HEK293 (cell line): Measurements from ENCODE around the gene ARFGAP1.

Source experiments
- EGR2 ChIP-seq: fragments of 450-650 bp; formaldehyde crosslinking; IDR thresholded peaks from 2 replicates; pipeline ENCODE4 v1.5.1; 2016; ENCODE audit warnings: low read depth, missing biosample characterization, missing genetic modification characterization
- MZF1 ChIP-seq: fragments of 450-650 bp; formaldehyde crosslinking; IDR thresholded peaks from 2 replicates; pipeline ENCODE4 v1.5.1; 2017; ENCODE audit warnings: missing biosample characterization, missing genetic modification characterization, borderline replicate concordance
- PBX3 ChIP-seq: sonication (generic); formaldehyde crosslinking; IDR thresholded peaks from 2 replicates; pipeline ENCODE4 v1.8.1; 2022; ENCODE audit warnings: mild to moderate bottlenecking, moderate library complexity, missing genetic modification reagents
- REPIN1 ChIP-seq: fragments of 450-650 bp; formaldehyde crosslinking; IDR thresholded peaks from 2 replicates; pipeline ENCODE4 v1.5.1; 2017; ENCODE audit warnings: missing biosample characterization, missing genetic modification characterization, low read depth
- REST ChIP-seq: fragments of 450-650 bp; formaldehyde crosslinking; IDR thresholded peaks from 2 replicates; pipeline ENCODE4 v1.5.1; 2016; ENCODE audit warnings: missing biosample characterization, missing genetic modification characterization
- SALL2 ChIP-seq: fragments of 450-650 bp; formaldehyde crosslinking; IDR thresholded peaks from 2 replicates; pipeline ENCODE4 v1.5.0; 2017; ENCODE audit warnings: missing biosample characterization, mild to moderate bottlenecking, missing genetic modification characterization, borderline replicate concordance
- SCRT2 ChIP-seq: fragments of 450-650 bp; formaldehyde crosslinking; IDR thresholded peaks from 2 replicates; pipeline ENCODE4 v1.5.1; 2016; ENCODE audit warnings: missing biosample characterization, missing genetic modification characterization
- ZBTB17 ChIP-seq: fragments of 450-650 bp; formaldehyde crosslinking; IDR thresholded peaks from 2 replicates; pipeline ENCODE4 v1.5.1; 2016; ENCODE audit warnings: missing biosample characterization, missing genetic modification characterization
- ZIC2 ChIP-seq: fragments of 450-650 bp; formaldehyde crosslinking; IDR thresholded peaks from 2 replicates; pipeline ENCODE4 v1.5.1; 2016; ENCODE audit warnings: missing biosample characterization, missing genetic modification characterization
- ZNF214 ChIP-seq: fragments of 450-650 bp; formaldehyde crosslinking; IDR thresholded peaks from 2 replicates; pipeline ENCODE4 v1.5.1; 2017; ENCODE audit warnings: missing biosample characterization, mild to moderate bottlenecking, missing genetic modification characterization, borderline replicate concordance
- ZNF223 ChIP-seq: fragments of 450-650 bp; formaldehyde crosslinking; IDR thresholded peaks from 2 replicates; pipeline ENCODE4 v1.5.1; 2016; ENCODE audit warnings: missing biosample characterization, missing genetic modification characterization
- ZNF239 ChIP-seq: fragments of 450-650 bp; formaldehyde crosslinking; IDR thresholded peaks from 2 replicates; pipeline ENCODE4 v1.5.1; 2016; ENCODE audit warnings: missing biosample characterization, missing genetic modification characterization
- ZNF26 ChIP-seq: fragments of 450-650 bp; formaldehyde crosslinking; IDR thresholded peaks from 2 replicates; pipeline ENCODE4 v1.5.1; 2016; ENCODE audit warnings: missing biosample characterization, missing genetic modification characterization
- ZNF280C ChIP-seq: fragments of 450-650 bp; formaldehyde crosslinking; IDR thresholded peaks from 2 replicates; pipeline ENCODE4 v1.5.1; 2016; ENCODE audit warnings: missing biosample characterization, missing genetic modification characterization
- ZNF404 ChIP-seq: fragments of 450-650 bp; formaldehyde crosslinking; IDR thresholded peaks from 2 replicates; pipeline ENCODE4 v1.5.1; 2017; ENCODE audit warnings: missing biosample characterization, missing genetic modification characterization
- ZNF416 ChIP-seq: fragments of 450-650 bp; formaldehyde crosslinking; IDR thresholded peaks from 2 replicates; pipeline ENCODE4 v1.5.1; 2016; ENCODE audit warnings: missing biosample characterization, missing genetic modification characterization
- ZNF426 ChIP-seq: fragments of 450-650 bp; formaldehyde crosslinking; IDR thresholded peaks from 2 replicates; pipeline ENCODE4 v1.5.1; 2017; ENCODE audit warnings: missing biosample characterization, missing genetic modification characterization, mild to moderate bottlenecking, inconsistent platforms, moderate library complexity
- ZNF433 ChIP-seq: fragments of 450-650 bp; formaldehyde crosslinking; IDR thresholded peaks from 2 replicates; pipeline ENCODE4 v1.5.1; 2016; ENCODE audit warnings: missing biosample characterization, missing genetic modification characterization, low read depth
- ZNF560 ChIP-seq: fragments of 450-650 bp; formaldehyde crosslinking; IDR thresholded peaks from 2 replicates; pipeline ENCODE4 v1.5.1; 2017; ENCODE audit warnings: missing biosample characterization, missing genetic modification characterization, borderline replicate concordance
- ZNF677 ChIP-seq: fragments of 450-650 bp; IDR thresholded peaks from 2 replicates; pipeline ENCODE4 v1.5.0; 2018; ENCODE audit warnings: missing biosample characterization, mild to moderate bottlenecking, missing genetic modification characterization, moderate library complexity
- ZNF76 ChIP-seq: fragments of 450-650 bp; formaldehyde crosslinking; IDR thresholded peaks from 2 replicates; pipeline ENCODE4; 2016; ENCODE audit warnings: low read depth, missing biosample characterization, missing genetic modification characterization, borderline replicate concordance
- ZNF785 ChIP-seq: fragments of 450-650 bp; formaldehyde crosslinking; IDR thresholded peaks from 2 replicates; pipeline ENCODE4 v1.5.1; 2016; ENCODE audit warnings: missing biosample characterization, missing genetic modification characterization
- ZNF792 ChIP-seq: fragments of 450-650 bp; formaldehyde crosslinking; IDR thresholded peaks from 2 replicates; pipeline ENCODE4 v1.5.1; 2016; ENCODE audit warnings: missing biosample characterization, missing genetic modification characterization

The ARFGAP1 gene

GRCh38 chr20:63312273-63312672 is 39.7 kb downstream of the ARFGAP1 start (continued):
- no peak for TF ChIP-seq PBX3
- TF ChIP-seq ZNF404, result no peak
- no peak for TF ChIP-seq ZNF416
- peak; percentile 48; the same call in 1 of the 2 replicates for TF ChIP-seq ZIC2 (tag by site-specific recombination)
- no peak for TF ChIP-seq ZNF785 (tag by site-specific recombination)
- TF ChIP-seq ZNF792 (tag by site-specific recombination), result no peak
- TF ChIP-seq ZNF26 (tag by site-specific recombination), result no peak
- no peak for TF ChIP-seq ZNF280C (tag by site-specific recombination)
- no peak for TF ChIP-seq ZNF677
- no peak for TF ChIP-seq ZNF223
- TF ChIP-seq SCRT2, result 0 out of 2 replicates have a peak, but pooled peaks have one; percentile 15
- no peak for TF ChIP-seq ZNF560 (tag by site-specific recombination)
- no peak for TF ChIP-seq REST (tag by site-specific recombination)
- peak; percentile 51 for TF ChIP-seq EGR2 (tag by site-specific recombination)
- no peak for TF ChIP-seq ZNF239 (tag by site-specific recombination)
- TF ChIP-seq ZNF426, result no peak
- TF ChIP-seq ZNF433, result no peak
- no peak for TF ChIP-seq SALL2 (tag by site-specific recombination)
- TF ChIP-seq MZF1 (tag by site-specific recombination), result no peak
- TF ChIP-seq REPIN1, result no peak
- TF ChIP-seq ZNF214 (tag by site-specific recombination), result no peak
- TF ChIP-seq ZBTB17 (tag by site-specific recombination), result no peak
- no peak for TF ChIP-seq ZNF76 (tag by site-specific recombination)
